SU-DHL-6 (cell line): ENCODE measurements around the gene F13B.

ENCODE experiments used
- EZH2phosphoT487 ChIP-seq: fragments of 200-600 bp; sonication (generic), shearing (Covaris generic); conservative IDR thresholded peaks from 2 replicates; pipeline ENCODE4 v1.6.1; 2018; ENCODE audit warnings: mild to moderate bottlenecking, antibody characterized with exemption, low read length, moderate library complexity, mixed read lengths
- TF ChIP-seq, protein P1 (sequence below): fragments of 200-600 bp; sonication (generic); IDR thresholded peaks from one replicate; pipeline ENCODE4 v1.5.1; 2017; ENCODE audit warnings: antibody characterized with exemption, mild to moderate bottlenecking, low read length, moderate library complexity; ENCODE audit not compliant: insufficient read depth, poor library complexity, severe bottlenecking

DNA sequence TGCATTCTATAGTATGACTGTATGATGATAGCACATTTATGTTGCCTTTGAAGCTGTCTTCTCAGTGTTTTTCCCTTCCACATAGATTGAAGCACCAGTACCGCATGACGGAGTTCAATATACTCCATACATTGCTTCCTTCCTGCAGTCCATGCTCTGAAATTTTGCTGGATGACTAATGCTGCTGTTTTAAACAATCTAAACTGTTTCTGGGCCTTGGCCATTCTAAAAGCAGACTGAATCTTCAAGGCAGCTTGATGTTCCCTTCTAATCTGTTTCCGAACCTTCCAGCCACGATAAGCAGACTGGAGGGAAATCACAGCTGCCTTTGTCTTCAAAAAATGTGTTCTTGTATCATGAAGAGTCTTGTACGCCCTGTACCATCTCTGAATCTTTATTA, 36.2 kb upstream of the F13B start:
- TF ChIP-seq, protein P1, sequence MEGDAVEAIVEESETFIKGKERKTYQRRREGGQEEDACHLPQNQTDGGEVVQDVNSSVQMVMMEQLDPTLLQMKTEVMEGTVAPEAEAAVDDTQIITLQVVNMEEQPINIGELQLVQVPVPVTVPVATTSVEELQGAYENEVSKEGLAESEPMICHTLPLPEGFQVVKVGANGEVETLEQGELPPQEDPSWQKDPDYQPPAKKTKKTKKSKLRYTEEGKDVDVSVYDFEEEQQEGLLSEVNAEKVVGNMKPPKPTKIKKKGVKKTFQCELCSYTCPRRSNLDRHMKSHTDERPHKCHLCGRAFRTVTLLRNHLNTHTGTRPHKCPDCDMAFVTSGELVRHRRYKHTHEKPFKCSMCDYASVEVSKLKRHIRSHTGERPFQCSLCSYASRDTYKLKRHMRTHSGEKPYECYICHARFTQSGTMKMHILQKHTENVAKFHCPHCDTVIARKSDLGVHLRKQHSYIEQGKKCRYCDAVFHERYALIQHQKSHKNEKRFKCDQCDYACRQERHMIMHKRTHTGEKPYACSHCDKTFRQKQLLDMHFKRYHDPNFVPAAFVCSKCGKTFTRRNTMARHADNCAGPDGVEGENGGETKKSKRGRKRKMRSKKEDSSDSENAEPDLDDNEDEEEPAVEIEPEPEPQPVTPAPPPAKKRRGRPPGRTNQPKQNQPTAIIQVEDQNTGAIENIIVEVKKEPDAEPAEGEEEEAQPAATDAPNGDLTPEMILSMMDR, result no peak
- TF ChIP-seq EZH2phosphoT487, result no peak
